Rectal smooth muscle tissue (tissue), 1 donor: Measurements from ENCODE around the gene ING3.

Experiments used
- H3K27ac ChIP-seq: one replicate; pipeline ENCODE4 v1.7.0; 2013; ENCODE audit warnings: low read depth, low read length, inconsistent platforms
- H3K27me3 ChIP-seq: one replicate; pipeline ENCODE4 v1.7.0; 2013; ENCODE audit warnings: low read length; ENCODE audit not compliant: control insufficient read depth, insufficient read depth
- H3K36me3 ChIP-seq: one replicate; pipeline ENCODE4 v1.7.0; 2013; ENCODE audit warnings: low read length; ENCODE audit not compliant: control insufficient read depth, insufficient read depth
- H3K4me1 ChIP-seq: one replicate; pipeline ENCODE4 v1.7.0; 2013; ENCODE audit warnings: low read length; ENCODE audit not compliant: control insufficient read depth, insufficient read depth
- H3K4me3 ChIP-seq: one replicate; pipeline ENCODE4 v1.7.0; 2013; ENCODE audit warnings: low read length
- H3K9ac ChIP-seq: one replicate; pipeline ENCODE4 v1.7.0; 2013; ENCODE audit warnings: low read length

ING3 gene

GRCh38 chr7:120950539-120951308, at the start of gene ING3:
TSS of gene ING3 (plus strand) at chr7:120950777. CDS start at chr7:120950897, 120 bp downstream.
- no peaks in the 10 kb centered on the region for H3K27me3 ChIP-seq
- peak within 1 kb of the TSS; percentile 77 for H3K9ac ChIP-seq
- H3K36me3 ChIP-seq: peaks cover 4% of the 10 kb centered on the region
- H3K27ac ChIP-seq: peak within 1 kb of the TSS; percentile 99
- peak within 1 kb of the TSS; percentile 75 for H3K4me3 ChIP-seq
- peaks cover 4% of the 10 kb centered on the region for H3K4me1 ChIP-seq

GRCh38 chr7:120915314-120916105, 35.1 kb upstream of the ING3 start:
- H3K36me3 ChIP-seq: no peaks in the 10 kb centered on the region
- no peaks in the 10 kb centered on the region for H3K27me3 ChIP-seq
- no peaks in the 10 kb centered on the region for H3K4me1 ChIP-seq

GRCh38 chr7:120916121-120916520, 34.5 kb upstream of the ING3 start:
- no peak overlapping the region for H3K27ac ChIP-seq
- H3K4me1 ChIP-seq: no peaks in the 10 kb centered on the region
- H3K36me3 ChIP-seq: no peaks in the 10 kb centered on the region
- no peak overlapping the region for H3K9ac ChIP-seq
- H3K27me3 ChIP-seq: no peaks in the 10 kb centered on the region
- no peak overlapping the region for H3K4me3 ChIP-seq

More at GRCh38 chr7:120915314-120916105, 35.1 kb upstream of the ING3 start:
- Histone ChIP-seq H3K4me3 (no peak overlapping the region), H3K9ac (no peak overlapping the region), H3K27ac (no peak overlapping the region)

GRCh38 chr7:120916538-120916937, 34.0 kb upstream of the ING3 start:
- Histone ChIP-seq H3K4me1 (no peaks in the 10 kb centered on the region), H3K9ac (no peak overlapping the region), H3K4me3 (no peak overlapping the region), H3K36me3 (no peaks in the 10 kb centered on the region), H3K27me3 (no peaks in the 10 kb centered on the region), H3K27ac (no peak overlapping the region)

GRCh38 chr7:120919466-120919865, 31.1 kb upstream of the ING3 start:
- no peak overlapping the region for H3K27ac ChIP-seq
- no peak overlapping the region for H3K9ac ChIP-seq
- no peak overlapping the region for H3K4me3 ChIP-seq
- H3K27me3 ChIP-seq: no peaks in the 10 kb centered on the region
- no peaks in the 10 kb centered on the region for H3K4me1 ChIP-seq
- no peaks in the 10 kb centered on the region for H3K36me3 ChIP-seq

- Histone ChIP-seq H3K9ac (no peak overlapping the region), H3K4me1 (no peaks in the 10 kb centered on the region), H3K27ac (no peak overlapping the region), H3K27me3 (no peaks in the 10 kb centered on the region), H3K36me3 (no peaks in the 10 kb centered on the region), H3K4me3 (no peak overlapping the region)
Observed at GRCh38 chr7:120920034-120920433, 30.5 kb upstream of the ING3 start.

GRCh38 chr7:120920591-120921274, 29.8 kb upstream of the ING3 start:
- Histone ChIP-seq H3K4me1 (no peaks in the 10 kb centered on the region), H3K4me3 (no peak overlapping the region), H3K27ac (no peak overlapping the region), H3K36me3 (no peaks in the 10 kb centered on the region), H3K9ac (no peak overlapping the region), H3K27me3 (no peaks in the 10 kb centered on the region)

GRCh38 chr7:120924837-120925236, 25.7 kb upstream of the ING3 start:
- H3K4me3 ChIP-seq: no peak overlapping the region
- H3K27ac ChIP-seq: no peak overlapping the region
- no peaks in the 10 kb centered on the region for H3K4me1 ChIP-seq
- no peak overlapping the region for H3K9ac ChIP-seq
- no peaks in the 10 kb centered on the region for H3K36me3 ChIP-seq
- no peaks in the 10 kb centered on the region for H3K27me3 ChIP-seq

GRCh38 chr7:120925392-120925791, 25.2 kb upstream of the ING3 start:
- no peaks in the 10 kb centered on the region for H3K4me1 ChIP-seq
- no peak overlapping the region for H3K27ac ChIP-seq
- no peaks in the 10 kb centered on the region for H3K36me3 ChIP-seq
- H3K4me3 ChIP-seq: no peak overlapping the region
- H3K9ac ChIP-seq: no peak overlapping the region
- H3K27me3 ChIP-seq: no peaks in the 10 kb centered on the region

- Histone ChIP-seq H3K36me3 (no peaks in the 10 kb centered on the region), H3K4me3 (no peak overlapping the region), H3K27me3 (no peaks in the 10 kb centered on the region), H3K4me1 (no peaks in the 10 kb centered on the region), H3K9ac (no peak overlapping the region), H3K27ac (no peak overlapping the region)
Observed at GRCh38 chr7:120926943-120927346, 23.6 kb upstream of the ING3 start.

GRCh38 chr7:120927454-120928103, 23.0 kb upstream of the ING3 start:
- no peak overlapping the region for H3K9ac ChIP-seq
- H3K4me1 ChIP-seq: no peaks in the 10 kb centered on the region
- no peak overlapping the region for H3K27ac ChIP-seq
- no peaks in the 10 kb centered on the region for H3K27me3 ChIP-seq
- no peak overlapping the region for H3K4me3 ChIP-seq
- no peaks in the 10 kb centered on the region for H3K36me3 ChIP-seq

GRCh38 chr7:120931243-120931642, 19.3 kb upstream of the ING3 start:
- no peaks in the 10 kb centered on the region for H3K27me3 ChIP-seq
- H3K36me3 ChIP-seq: no peaks in the 10 kb centered on the region
- H3K4me1 ChIP-seq: no peaks in the 10 kb centered on the region
- no peak overlapping the region for H3K27ac ChIP-seq
- H3K9ac ChIP-seq: no peak overlapping the region
- no peak overlapping the region for H3K4me3 ChIP-seq
